K562 (cell line): ENCODE results near the gene LY6G6C. TPM values are rescaled to one million over a fixed set of nuclear protein-coding genes. Genes with fewer than 3 reads are reported as not detected.

Experiments used
- ETV5 ChIP-seq: sonication (generic); formaldehyde crosslinking; IDR thresholded peaks from 2 replicates; pipeline ENCODE4 v1.4.0; 2020; ENCODE audit warnings: low read depth, mild to moderate bottlenecking, missing genetic modification reagents
- HCFC1 ChIP-seq: IDR thresholded peaks from 2 replicates; pipeline ENCODE4 v1.6.1; 2012; ENCODE audit warnings: low read depth, low read length, improper control_type of control experiment
- HIVEP1 ChIP-seq: fragments of 250-450 bp; sonication (Bioruptor Pico); IDR thresholded peaks from 2 replicates; pipeline ENCODE4 v1.4.0; 2020; ENCODE audit warnings: mild to moderate bottlenecking
- HMG20A ChIP-seq: fragments of 450-650 bp; formaldehyde crosslinking; conservative IDR thresholded peaks from 2 replicates; pipeline ENCODE4 v1.4.0; 2020; ENCODE audit warnings: mild to moderate bottlenecking, mixed read lengths
- HMGXB4 ChIP-seq: sonication (generic); formaldehyde crosslinking; IDR thresholded peaks from 2 replicates; pipeline ENCODE4 v1.8.1; 2023; ENCODE audit warnings: mild to moderate bottlenecking, missing genetic modification reagents
- ILF3 ChIP-seq: fragments of 450-650 bp; IDR thresholded peaks from 2 replicates; pipeline ENCODE4 v1.6.1; 2018; ENCODE audit warnings: antibody characterized with exemption, mild to moderate bottlenecking, moderate library complexity, borderline replicate concordance
- MECOM ChIP-seq: fragments of 250-450 bp; sonication (Bioruptor Pico); IDR thresholded peaks from 2 replicates; pipeline ENCODE4 v1.8.0; 2022; ENCODE audit warnings: inconsistent platforms
- NCOA4 ChIP-seq: fragments of 450-650 bp; IDR thresholded peaks from 2 replicates; pipeline ENCODE4 v1.6.1; 2018; ENCODE audit warnings: mild to moderate bottlenecking; ENCODE audit not compliant: partially characterized antibody
- NKRF ChIP-seq: fragments of 450-650 bp; IDR thresholded peaks from 2 replicates; pipeline ENCODE4 v1.6.1; 2016; ENCODE audit warnings: borderline replicate concordance
- PHF8 ChIP-seq: fragments of 200-600 bp; sonication (generic); IDR thresholded peaks from 2 replicates; pipeline ENCODE4 v1.6.1; 2012; ENCODE audit warnings: mixed run types, mild to moderate bottlenecking, inconsistent platforms, low read length, moderate library complexity, borderline replicate concordance
- POLR2AphosphoS2 ChIP-seq: IDR thresholded peaks from 2 replicates; pipeline ENCODE4 v1.6.1; 2012; ENCODE audit warnings: low read length, improper control_type of control experiment
- PYGO2 ChIP-seq: fragments of 450-650 bp; IDR thresholded peaks from 2 replicates; pipeline ENCODE4 v1.6.1; 2016; ENCODE audit warnings: mild to moderate bottlenecking, missing genetic modification characterization, moderate library complexity, missing compliant biosample characterization
- RNF219 ChIP-seq: fragments of 250-450 bp; sonication (Bioruptor Pico); IDR thresholded peaks from 2 replicates; pipeline ENCODE4 v1.5.0; 2022; ENCODE audit warnings: mild to moderate bottlenecking
- SIN3A ChIP-seq, 2 experiments: fragments of 150-350 bp in 1 of 2; IDR thresholded peaks; 2 replicates each; pipeline ENCODE4 v1.6.1; 2011 to 2016; ENCODE audit warnings: borderline replicate concordance in 2 of 2, low read depth in 2 of 2, low read length in 2 of 2, mild to moderate bottlenecking in 2 of 2, moderate library complexity in 2 of 2; ENCODE audit not compliant: control insufficient read depth in 1 of 2
- SP1 ChIP-seq: sonication (generic); formaldehyde crosslinking; IDR thresholded peaks from 2 replicates; pipeline ENCODE4 v1.8.1; 2022; ENCODE audit warnings: mild to moderate bottlenecking, missing genetic modification reagents
- TFAP4 ChIP-seq: sonication (generic); formaldehyde crosslinking; IDR thresholded peaks from 2 replicates; pipeline ENCODE4 v1.8.0; 2022; ENCODE audit warnings: missing genetic modification reagents, mild to moderate bottlenecking, moderate library complexity, borderline replicate concordance
- YY1 ChIP-seq, 3 experiments: IDR thresholded peaks; 2 replicates each; pipeline ENCODE4 v1.6.1; 2011; ENCODE audit warnings: low read length in 2 of 3, mild to moderate bottlenecking in 2 of 3, moderate library complexity in 2 of 3, borderline replicate concordance in 1 of 3, control low read depth in 1 of 3, low read depth in 1 of 3; ENCODE audit not compliant: insufficient read depth in 3 of 3, insufficient replicate concordance in 2 of 3, control insufficient read depth in 1 of 3, insufficient read length in 1 of 3; ENCODE audit errors: extremely low read depth in 1 of 3
- polyA plus RNA-seq, 8 experiments: library from polyadenylated mRNA; depleted of rRNA in 4 of 8; stranded (reverse) in 5 of 8; unstranded in 3 of 8; fragments of >200 nt; fragmentation: Nextera tagmentation in 2 of 8; fragmentation: Illumina TruSeq in 1 of 8; extraction: Ambion mirVana in 2 of 8; extraction: Trizol in 1 of 8; gene quantifications; 2 replicates each; pipeline versions ENCODE4 v1.2.1 to v1.2.3, GENCODE V29; 2011 to 2014; ENCODE audit warnings: inconsistent platforms in 1 of 8, missing spikeins in 1 of 8
- total RNA-seq, 7 experiments: library from RNA; depleted of rRNA in 6 of 7; stranded (reverse); fragments of >200 nt in 6 of 7; fragmentation: Illumina TruSeq in 2 of 7; extraction: Trizol in 2 of 7; gene quantifications; 2 replicates each; pipeline versions ENCODE4 v1.2.1 to v1.2.3, GENCODE V29; 2011 to 2021; ENCODE audit warnings: low replicate concordance in 1 of 7

LY6G6C gene
- total and polyA plus RNA-seq, 9 of the 15 experiments (the other 6 are each of a cell fraction or from before 2014, with no cell fraction given), result 0.06 to 0.20 TPM; not detected in 7

- TF ChIP-seq NCOA4, result no peak
- peak in 1 of 3 experiments; percentile 77 for TF ChIP-seq YY1 (IDR thresholded peaks at IDR 0.05; ENCODE audit: borderline replicate concordance in 1 of 3, control insufficient read depth in 1 of 3, extremely low read depth in 1 of 3, insufficient read depth in 3 of 3, insufficient read length in 1 of 3, insufficient replicate concordance in 2 of 3, low read depth in 1 of 3, low read length in 2 of 3)
- peak; percentile 78; the same call in 1 of the 2 replicates for TF ChIP-seq HIVEP1 (CRISPR knock-in tag)
- peak; percentile 60; the same call in 1 of the 2 replicates for TF ChIP-seq PHF8
- 0 out of 2 replicates have a peak, but pooled peaks have one; percentile 49 for TF ChIP-seq HMG20A
- TF ChIP-seq HMGXB4 (CRISPR knock-in tag), result 0 out of 2 replicates have a peak, but pooled peaks have one; percentile 30
- TF ChIP-seq RNF219, result 0 out of 2 replicates have a peak, but pooled peaks have one; percentile 47
- peak in 1 of 2 experiments; percentile 86; a peak in 1 of 4 replicates for TF ChIP-seq SIN3A (IDR thresholded peaks at IDR 0.05; ENCODE audit: borderline replicate concordance in 2 of 2, control insufficient read depth in 1 of 2, low read depth in 2 of 2, low read length in 2 of 2)
- TF ChIP-seq HCFC1, result 0 out of 2 replicates have a peak, but pooled peaks have one; percentile 58
- TF ChIP-seq SP1 (CRISPR knock-in tag), result peak; percentile 81
- 0 out of 2 replicates have a peak, but pooled peaks have one; percentile 67 for TF ChIP-seq PYGO2
- peak; percentile 59; the same call in 1 of the 2 replicates for TF ChIP-seq NKRF
- peak; percentile 90; the same call in 1 of the 2 replicates for TF ChIP-seq POLR2AphosphoS2
- TF ChIP-seq TFAP4 (CRISPR knock-in tag), result no peak
- 0 out of 2 replicates have a peak, but pooled peaks have one; percentile 17 for TF ChIP-seq MECOM (CRISPR knock-in tag)
- peak; percentile 85 for TF ChIP-seq ETV5 (CRISPR knock-in tag)
- no peak for TF ChIP-seq ILF3
Measured at GRCh38 chr6:31737991-31738979, 16.7 kb upstream of the LY6G6C start (continued).
